AG04450 (cell line): ENCODE results near the gene LSM6. TPM values are rescaled to one million over a fixed set of nuclear protein-coding genes. Genes with fewer than 3 reads are reported as not detected.

ENCODE experiments used
- CTCF ChIA-PET: fragments of 300-600, 350-600 bp; formaldehyde crosslinking; extraction: SDS; loops from one replicate; lab custom pipeline; 2022; ENCODE audit warnings: antibody characterized with exemption, inconsistent platforms; lab: Charles Lee
- POLR2A ChIA-PET: fragments of 350-600 bp; formaldehyde crosslinking; extraction: SDS; loops from one replicate; lab custom pipeline; 2021; ENCODE audit warnings: antibody characterized with exemption, inconsistent platforms; lab: Yijun Ruan, JAX
- DNase-seq: peaks from one replicate; pipeline ENCODE4 v3.0.0-alpha.2; 2011; ENCODE audit warnings: low read depth, low spot score
- H3K27ac ChIP-seq: one replicate; pipeline ENCODE4 v1.5.1; 2012; ENCODE audit warnings: low read depth, low read length, control low read depth
- H3K27me3 ChIP-seq: one replicate; pipeline ENCODE4 v1.6.0; 2012; ENCODE audit warnings: low read length; ENCODE audit not compliant: control insufficient read depth, insufficient read depth
- H3K4me3 ChIP-seq: 2 replicates; pipeline ENCODE4 v1.5.1; 2011; ENCODE audit warnings: mild to moderate bottlenecking, low read depth, low read length, control low read depth
- H3K9me3 ChIP-seq: 2 replicates; pipeline ENCODE4 v1.5.1; 2012; ENCODE audit warnings: low read length; ENCODE audit not compliant: control insufficient read depth, insufficient read depth
- CTCF ChIP-seq: IDR thresholded peaks from 2 replicates; pipeline ENCODE4 v1.5.1; 2011; ENCODE audit warnings: low read depth, low read length, control low read depth, inconsistent platforms
- polyA minus RNA-seq: library from RNA; depleted of rRNA, polyadenylated mRNA; stranded (reverse); fragments of >200 nt; gene quantifications from 2 replicates; pipeline ENCODE4 v1.2.3, GENCODE V29; 2011; rRNA and poly(A)+ RNA removed
- polyA plus RNA-seq: library from polyadenylated mRNA; depleted of rRNA; stranded (reverse); fragments of >200 nt; gene quantifications from 2 replicates; pipeline ENCODE4 v1.2.3, GENCODE V29; 2011; rRNA removed

Gene LSM6
- polyA plus RNA-seq: 15.0 and 17.6 TPM in 2 replicates
- 13.9 and 16.2 TPM in 2 replicates for polyA minus RNA-seq

- peak within 1 kb of the TSS; percentile 78 for H3K4me3 ChIP-seq
- no peaks in the 10 kb centered on the region for H3K9me3 ChIP-seq
- no peaks in the 10 kb centered on the region for H3K27me3 ChIP-seq
- CTCF ChIA-PET: no interaction called here
- POLR2A ChIA-PET: no interaction called here
- TF ChIP-seq CTCF: peak; percentile 6; the same call in 1 of the 2 replicates
- peak within 1 kb of the TSS; percentile 72 for H3K27ac ChIP-seq
- DNase-seq: peak; percentile 64
Observed at GRCh38 chr4:146175541-146176453, at the start of gene LSM6. TSS of gene LSM6 (plus strand) at chr4:146175718. CDS start at chr4:146182922, 7,204 bp downstream.

- Histone ChIP-seq H3K9me3 (no peaks in the 10 kb centered on the region), H3K27me3 (peaks cover 9% of the 10 kb centered on the region), H3K4me3 (no peak overlapping the region), H3K27ac (no peak overlapping the region)
- DNase-seq: no peak
- ChIA-PET CTCF (no interaction called here), POLR2A (no interaction called here)
- TF ChIP-seq CTCF: no peak
Observed at GRCh38 chr4:146132445-146132844, 43.1 kb upstream of the LSM6 start.

GRCh38 chr4:146134761-146135445, 40.6 kb upstream of the LSM6 start:
- no peak for TF ChIP-seq CTCF
- no peaks in the 10 kb centered on the region for H3K9me3 ChIP-seq
- H3K4me3 ChIP-seq: no peak overlapping the region
- POLR2A ChIA-PET: no interaction called here
- no peak for DNase-seq
- CTCF ChIA-PET: interaction anchor here (1.9 kb wide), 1 partner anchor 40 kb away, joined by 4 read pairs; no protein-coding TSS in a partner anchor
- peaks cover 9% of the 10 kb centered on the region for H3K27me3 ChIP-seq
- H3K27ac ChIP-seq: no peak overlapping the region

- Histone ChIP-seq H3K27ac (no peak overlapping the region), H3K27me3 (peaks cover 7% of the 10 kb centered on the region), H3K9me3 (no peaks in the 10 kb centered on the region), H3K4me3 (no peak overlapping the region)
- no peak for DNase-seq
- TF ChIP-seq CTCF: no peak
- CTCF ChIA-PET: no interaction called here
- POLR2A ChIA-PET: no interaction called here
Observed at GRCh38 chr4:146135941-146136340, 39.6 kb upstream of the LSM6 start.

GRCh38 chr4:146142768-146143167, 32.8 kb upstream of the LSM6 start:
- Histone ChIP-seq H3K4me3 (no peak overlapping the region), H3K27ac (no peak overlapping the region), H3K27me3 (no peaks in the 10 kb centered on the region), H3K9me3 (no peaks in the 10 kb centered on the region)
- TF ChIP-seq CTCF: no peak
- ChIA-PET POLR2A (no interaction called here), CTCF (no interaction called here)
- DNase-seq: no peak
